NCI-H2227 (cell line): ENCODE data around the gene AHDC1.

Experiments
- DNase-seq: peaks from one replicate; lab custom pipeline; 2025; ENCODE audit not compliant: unreplicated experiment; lab: John Stamatoyannopoulos, UW

Gene AHDC1

GRCh38 chr1:27598902-27599528 is 4.9 kb downstream of the AHDC1 start:
- DNase-seq = peak; percentile 55

GRCh38 chr1:27598295-27598687 is 5.7 kb downstream of the AHDC1 start:
- DNase-seq = peak; percentile 45

- no peak for DNase-seq
Observed at GRCh38 chr1:27597516-27598294, 6.2 kb downstream of the AHDC1 start.

GRCh38 chr1:27596986-27597385 is 7.0 kb downstream of the AHDC1 start:
- no peak for DNase-seq

GRCh38 chr1:27596261-27596660 is 7.7 kb downstream of the AHDC1 start:
- no peak for DNase-seq

- DNase-seq = no peak
Observed at GRCh38 chr1:27595597-27595996, 8.3 kb downstream of the AHDC1 start.

- DNase-seq = no peak
Observed at GRCh38 chr1:27594564-27595510, 9.1 kb downstream of the AHDC1 start.

- DNase-seq = peak; percentile 62
Observed at GRCh38 chr1:27593678-27594563, 10.0 kb downstream of the AHDC1 start.

GRCh38 chr1:27592931-27593677 is 10.8 kb downstream of the AHDC1 start:
- DNase-seq = peak; percentile 40

GRCh38 chr1:27592232-27592930 is 11.6 kb downstream of the AHDC1 start:
- DNase-seq = peak; percentile 67

- DNase-seq = no peak
Observed at GRCh38 chr1:27591622-27592021, 12.3 kb downstream of the AHDC1 start.

- no peak for DNase-seq
Observed at GRCh38 chr1:27590917-27591508, 12.9 kb downstream of the AHDC1 start.

- DNase-seq = peak; percentile 36
Observed at GRCh38 chr1:27589841-27590426, 14.0 kb downstream of the AHDC1 start.

- DNase-seq = no peak
Observed at GRCh38 chr1:27589441-27589840, 14.5 kb downstream of the AHDC1 start.

- no peak for DNase-seq
Observed at GRCh38 chr1:27588256-27589232, 15.4 kb downstream of the AHDC1 start.

- DNase-seq = no peak
Observed at GRCh38 chr1:27585684-27586083, 18.3 kb downstream of the AHDC1 start.

- no peak for DNase-seq
Observed at GRCh38 chr1:27584453-27584852, 19.5 kb downstream of the AHDC1 start.
